Upper lobe of left lung (tissue), 6 donors: ENCODE results near the gene PDK1. TPM values are rescaled to one million over a fixed set of nuclear protein-coding genes. Genes with fewer than 3 reads are reported as not detected.
"Not testable (repeated sequence)": the region's sequence is repeated elsewhere in the genome, so short reads cannot be mapped to it uniquely, and the experiment has no call there.

ENCODE experiments used
- ATAC-seq, 2 donors: fragments of 200-7000 bp; cut with Tn5 transposase; one replicate each; pipeline ENCODE4 v1.9.1; 2022; ENCODE audit warnings: mild to moderate bottlenecking in 2 of 2, moderate library complexity in 2 of 2; ENCODE audit not compliant: low FRiP score in 2 of 2
- DNase-seq, 2 donors: peaks; one replicate each; pipeline ENCODE4 v3.0.0-alpha.2; 2019 to 2020
- H3K27ac ChIP-seq, 4 donors: fragments of 200-600 bp; sonication (generic); one replicate each; pipeline ENCODE4 v1.5.1; 2016 to 2019
- H3K27me3 ChIP-seq, 4 donors: fragments of 200-600 bp; sonication (generic); one replicate each; pipeline ENCODE4 v1.5.1; 2017 to 2019
- H3K36me3 ChIP-seq, 4 donors: fragments of 200-600 bp; sonication (generic); one replicate each; pipeline ENCODE4 v1.5.1; 2016 to 2019
- H3K4me1 ChIP-seq, 4 donors: fragments of 200-600 bp; sonication (generic); one replicate each; pipeline ENCODE4 v1.5.1; 2018 to 2019
- H3K4me3 ChIP-seq, 4 donors: fragments of 200-600 bp; sonication (generic); one replicate each; pipeline ENCODE4 v1.5.1; 2017 to 2019; ENCODE audit warnings: mild to moderate bottlenecking in 2 of 4, moderate library complexity in 1 of 4
- H3K9me3 ChIP-seq, 4 donors: fragments of 200-600 bp; sonication (generic); one replicate each; pipeline ENCODE4 v1.5.1; 2018 to 2019
- EP300 ChIP-seq, 4 donors: sonication (generic); formaldehyde crosslinking; IDR thresholded peaks; one replicate each; pipeline ENCODE4 v1.5.1; 2017; ENCODE audit warnings: antibody characterized with exemption in 4 of 4, control low read depth in 2 of 4
- POLR2A ChIP-seq, 4 donors: fragments of 450-650 bp; IDR thresholded peaks; one replicate each; pipeline ENCODE4 v1.5.1; 2016 to 2017; ENCODE audit warnings: antibody characterized with exemption in 4 of 4, mild to moderate bottlenecking in 2 of 4
- POLR2AphosphoS5 ChIP-seq, 2 donors: sonication (generic); formaldehyde crosslinking; IDR thresholded peaks; one replicate each; pipeline ENCODE4 v1.5.1; 2017; ENCODE audit warnings: antibody characterized with exemption in 2 of 2
- WGBS, 2 donors: methylation state at CpG; one replicate each; pipeline ENCODE4 v1.1.5; 2017 to 2018; 5-methylcytosine and 5-hydroxymethylcytosine counted together
- total RNA-seq, 6 donors: library from RNA; depleted of rRNA in 4 of 6; stranded (reverse); fragments of >200 nt in 4 of 6; gene quantifications; one replicate each; pipeline versions ENCODE4 v1.1.0 to v1.2.1, GENCODE V29; 2016 to 2021
- TF ChIP-seq, protein P1 (sequence below), 6 experiments: fragments of 450-650 bp in 4 of 6; fragments of 200-600 bp in 2 of 6; sonication (generic) in 2 of 6; IDR thresholded peaks; one replicate each; pipeline ENCODE4 v1.5.1; 2016 to 2019; ENCODE audit warnings: antibody characterized with exemption in 6 of 6
- donor health status: DM: no; HTN: no; CAD: no; lungs with moderate emphysema.
- donor health status: DM: no; HTN: yes; CAD: no; lungs with severe emphysema.

The PDK1 gene
- total RNA-seq, 6 donors from 2014 or later = 5.6 to 40.9 (median 13.8) TPM

DNA sequence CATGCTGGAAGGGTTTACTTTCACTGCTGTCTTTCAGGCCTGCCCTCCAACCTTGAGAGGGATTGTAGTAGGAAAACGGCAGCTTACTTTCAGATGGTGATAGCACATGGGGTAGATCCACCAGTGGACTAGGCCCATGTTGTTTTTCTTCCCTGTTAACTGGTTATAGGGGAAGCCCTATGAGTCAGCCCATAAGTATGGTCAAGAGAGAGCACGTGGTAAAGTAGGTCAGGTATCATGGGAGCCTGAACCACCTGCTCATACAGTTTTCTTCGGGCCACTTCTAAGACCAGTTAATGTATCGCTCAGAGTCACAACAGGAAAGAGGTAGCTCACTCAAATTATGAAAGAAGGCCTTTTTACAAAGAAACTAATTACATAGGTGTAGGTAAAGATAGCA, 33.0 kb downstream of the PDK1 start:
- TF ChIP-seq EP300 (IDR thresholded peaks at IDR 0.05) (no peak), POLR2A (IDR thresholded peaks at IDR 0.05) (no peak), POLR2AphosphoS5 (IDR thresholded peaks at IDR 0.05) (no peak)
- TF ChIP-seq, protein P1, sequence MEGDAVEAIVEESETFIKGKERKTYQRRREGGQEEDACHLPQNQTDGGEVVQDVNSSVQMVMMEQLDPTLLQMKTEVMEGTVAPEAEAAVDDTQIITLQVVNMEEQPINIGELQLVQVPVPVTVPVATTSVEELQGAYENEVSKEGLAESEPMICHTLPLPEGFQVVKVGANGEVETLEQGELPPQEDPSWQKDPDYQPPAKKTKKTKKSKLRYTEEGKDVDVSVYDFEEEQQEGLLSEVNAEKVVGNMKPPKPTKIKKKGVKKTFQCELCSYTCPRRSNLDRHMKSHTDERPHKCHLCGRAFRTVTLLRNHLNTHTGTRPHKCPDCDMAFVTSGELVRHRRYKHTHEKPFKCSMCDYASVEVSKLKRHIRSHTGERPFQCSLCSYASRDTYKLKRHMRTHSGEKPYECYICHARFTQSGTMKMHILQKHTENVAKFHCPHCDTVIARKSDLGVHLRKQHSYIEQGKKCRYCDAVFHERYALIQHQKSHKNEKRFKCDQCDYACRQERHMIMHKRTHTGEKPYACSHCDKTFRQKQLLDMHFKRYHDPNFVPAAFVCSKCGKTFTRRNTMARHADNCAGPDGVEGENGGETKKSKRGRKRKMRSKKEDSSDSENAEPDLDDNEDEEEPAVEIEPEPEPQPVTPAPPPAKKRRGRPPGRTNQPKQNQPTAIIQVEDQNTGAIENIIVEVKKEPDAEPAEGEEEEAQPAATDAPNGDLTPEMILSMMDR (IDR thresholded peaks at IDR 0.05) = no peak
- H3K4me1 ChIP-seq = no peaks in the 10 kb centered on the region
- no peaks in the 10 kb centered on the region for H3K9me3 ChIP-seq
- ATAC-seq (no peak), DNase-seq (peak in 1 of 2 donors; percentile 23)
- H3K36me3 ChIP-seq = peaks cover 0 to 22% (median 0%) of the 10 kb centered on the region in 4 donors
- H3K4me3 ChIP-seq = no peak overlapping the region
- 81 to 87% methylated on average over 4 of the region's 4 CpGs for WGBS, 2 donors
- no peaks in the 10 kb centered on the region for H3K27me3 ChIP-seq
- no peak overlapping the region for H3K27ac ChIP-seq

DNA sequence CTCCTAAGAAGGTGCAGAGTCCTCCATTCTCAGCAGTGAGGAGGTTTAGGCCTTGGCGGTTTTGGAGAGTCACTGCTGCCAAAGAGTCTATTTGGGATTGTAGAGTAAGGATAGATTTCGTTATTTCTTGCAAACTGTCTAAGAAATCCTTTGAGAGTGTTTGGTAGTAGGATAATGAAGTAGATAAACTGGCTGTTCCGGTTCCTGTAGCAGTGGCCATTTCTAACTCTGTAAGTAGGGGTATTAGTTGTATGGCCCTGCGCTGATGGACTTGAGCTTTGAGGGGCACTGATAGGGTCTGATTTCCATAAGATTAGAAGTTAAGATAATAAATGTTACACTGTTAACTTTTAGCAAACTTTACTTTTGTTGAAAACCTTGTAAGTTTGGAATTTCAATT, 35.5 kb downstream of the PDK1 start:
- ATAC-seq, H3K27me3 ChIP-seq, H3K9me3 ChIP-seq, H3K4me1 ChIP-seq, DNase-seq, H3K4me3 ChIP-seq, H3K27ac ChIP-seq: not testable (repeated sequence)
- peaks cover 0 to 33% (median 0%) of the 10 kb centered on the region in 4 donors for H3K36me3 ChIP-seq
- 81 to 87% methylated on average over 4 of the region's 4 CpGs for WGBS, 2 donors

DNA sequence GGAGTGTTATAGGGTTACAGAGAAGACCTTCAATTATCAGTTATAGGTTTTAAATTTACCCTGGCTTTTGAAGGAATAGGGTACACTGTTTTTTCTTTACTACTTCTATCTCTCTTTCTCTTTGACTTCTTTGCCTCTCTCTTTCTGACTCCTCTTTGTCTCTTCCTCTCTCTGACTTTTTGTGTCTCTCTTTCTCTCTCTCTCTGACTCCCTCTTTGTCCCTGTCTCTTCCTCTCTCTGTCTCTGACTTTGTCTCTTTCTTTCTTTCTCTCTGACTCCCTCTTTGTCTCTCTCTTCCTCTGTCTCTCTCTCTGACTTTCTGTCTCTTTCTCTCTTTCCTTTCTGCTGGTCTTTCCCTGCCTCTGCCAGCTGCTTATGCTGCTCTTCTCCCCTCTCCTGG, 36.3 kb downstream of the PDK1 start:
- DNase-seq, H3K27ac ChIP-seq, ATAC-seq, H3K27me3 ChIP-seq, H3K9me3 ChIP-seq, H3K4me3 ChIP-seq, H3K4me1 ChIP-seq: not testable (repeated sequence)
- peaks cover 0 to 34% (median 1%) of the 10 kb centered on the region in 4 donors for H3K36me3 ChIP-seq

DNA sequence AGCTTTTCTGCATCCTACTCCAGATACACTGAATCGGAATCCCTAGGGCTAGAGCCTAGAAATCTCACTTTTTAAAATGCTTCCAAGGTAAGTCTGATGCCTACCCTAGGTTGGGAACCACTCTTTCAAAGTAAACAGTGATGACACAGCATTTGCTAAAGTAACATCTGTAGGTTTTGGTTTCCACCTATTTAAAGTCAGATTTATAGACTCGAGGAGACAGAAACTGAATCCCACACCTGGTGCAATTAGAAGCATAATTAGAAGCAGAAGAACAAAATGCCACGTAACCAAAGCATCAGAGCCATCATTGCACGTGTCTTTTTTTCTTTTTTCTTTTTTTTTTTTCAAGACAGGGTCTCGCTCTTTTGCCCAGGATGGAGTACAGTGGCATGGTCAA, 40.9 kb downstream of the PDK1 start:
- WGBS, 2 donors = 74 to 79% methylated on average over 5 of the region's 5 CpGs

DNA sequence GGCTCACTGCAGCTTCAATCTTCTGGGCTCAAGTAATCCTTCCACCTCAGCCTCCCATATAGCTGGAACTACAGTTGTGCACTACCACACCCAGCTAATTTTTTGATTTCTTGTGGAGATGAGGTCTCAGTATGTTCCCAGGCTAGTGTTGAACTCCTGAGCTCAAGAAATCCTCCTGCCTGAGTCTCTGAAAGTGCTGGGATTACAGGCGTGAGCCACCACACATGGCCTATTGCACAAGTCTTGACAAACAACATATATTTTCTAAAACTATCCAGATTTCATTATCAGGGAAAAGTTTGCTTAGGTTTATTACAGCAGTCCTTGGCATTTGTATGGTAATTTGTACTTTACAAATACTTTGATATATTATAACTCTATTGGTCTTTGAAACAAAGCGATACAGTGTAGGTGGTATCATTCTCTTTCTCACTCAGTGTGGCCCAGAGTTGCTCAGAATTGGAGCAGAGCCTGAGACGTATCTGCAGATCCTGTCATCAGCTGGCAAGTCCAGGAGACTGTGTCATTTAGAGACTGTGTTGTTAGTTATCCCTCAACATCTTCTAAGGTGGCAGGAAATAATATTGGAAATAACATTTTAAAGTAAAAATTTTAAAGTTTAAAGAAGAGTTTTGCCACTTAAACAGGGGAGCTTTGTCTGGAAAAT, 41.4 kb downstream of the PDK1 start:
- 91 to 97% methylated on average over 3 of the region's 3 CpGs for WGBS, 2 donors
- no peaks in the 10 kb centered on the region for H3K27me3 ChIP-seq
- no peaks in the 10 kb centered on the region for H3K4me1 ChIP-seq
- no peak overlapping the region for H3K4me3 ChIP-seq
- H3K36me3 ChIP-seq = peaks cover 0 to 24% (median 1%) of the 10 kb centered on the region in 4 donors
- TF ChIP-seq POLR2A (IDR thresholded peaks at IDR 0.05) (no peak), EP300 (IDR thresholded peaks at IDR 0.05) (no peak)
- ATAC-seq (no peak), DNase-seq (no peak)
- no peaks in the 10 kb centered on the region for H3K9me3 ChIP-seq
- H3K27ac ChIP-seq = no peak overlapping the region

More for the DNA sequence above, 40.9 kb downstream of the PDK1 start:
- no peak for DNase-seq
- peaks cover 0 to 24% (median 1%) of the 10 kb centered on the region in 4 donors for H3K36me3 ChIP-seq
- no peaks in the 10 kb centered on the region for H3K9me3 ChIP-seq
- no peak overlapping the region for H3K4me3 ChIP-seq
- H3K27ac ChIP-seq = no peak overlapping the region
- TF ChIP-seq POLR2AphosphoS5 (IDR thresholded peaks at IDR 0.05) (no peak), POLR2A (IDR thresholded peaks at IDR 0.05) (no peak), EP300 (IDR thresholded peaks at IDR 0.05) (no peak)
- ATAC-seq = no peak
- no peaks in the 10 kb centered on the region for H3K4me1 ChIP-seq
- no peaks in the 10 kb centered on the region for H3K27me3 ChIP-seq

DNA sequence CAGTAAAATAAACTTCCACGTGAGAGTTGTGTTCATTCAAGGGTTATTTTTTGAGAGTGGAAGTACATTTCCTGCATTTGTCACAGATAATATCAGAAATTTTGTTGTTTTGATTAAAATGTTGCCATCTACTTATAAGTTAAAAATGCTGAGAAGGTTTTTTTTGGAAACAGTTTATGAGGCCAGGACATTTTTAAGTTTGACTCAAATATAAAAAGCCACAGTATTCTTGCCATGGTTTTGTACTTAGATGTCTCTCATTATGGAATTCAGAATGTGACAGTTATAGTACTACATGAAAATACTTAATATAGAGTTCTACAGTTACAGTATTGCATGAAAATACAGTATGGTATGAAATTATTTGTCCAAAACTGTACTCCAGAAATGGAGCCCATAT, 44.1 kb downstream of the PDK1 start:
- ATAC-seq (no peak), DNase-seq (no peak)
- no peaks in the 10 kb centered on the region for H3K9me3 ChIP-seq
- no peak overlapping the region for H3K4me3 ChIP-seq
- H3K36me3 ChIP-seq = peaks cover 0 to 24% (median 1%) of the 10 kb centered on the region in 4 donors
- 44 to 59% methylated on average over 1 of the region's 1 CpG for WGBS, 2 donors
- TF ChIP-seq POLR2A (IDR thresholded peaks at IDR 0.05) (no peak), POLR2AphosphoS5 (IDR thresholded peaks at IDR 0.05) (no peak), EP300 (IDR thresholded peaks at IDR 0.05) (no peak)
- TF ChIP-seq, protein P1 (IDR thresholded peaks at IDR 0.05) = no peak
- no peak overlapping the region for H3K27ac ChIP-seq
- no peaks in the 10 kb centered on the region for H3K4me1 ChIP-seq
- no peaks in the 10 kb centered on the region for H3K27me3 ChIP-seq

DNA sequence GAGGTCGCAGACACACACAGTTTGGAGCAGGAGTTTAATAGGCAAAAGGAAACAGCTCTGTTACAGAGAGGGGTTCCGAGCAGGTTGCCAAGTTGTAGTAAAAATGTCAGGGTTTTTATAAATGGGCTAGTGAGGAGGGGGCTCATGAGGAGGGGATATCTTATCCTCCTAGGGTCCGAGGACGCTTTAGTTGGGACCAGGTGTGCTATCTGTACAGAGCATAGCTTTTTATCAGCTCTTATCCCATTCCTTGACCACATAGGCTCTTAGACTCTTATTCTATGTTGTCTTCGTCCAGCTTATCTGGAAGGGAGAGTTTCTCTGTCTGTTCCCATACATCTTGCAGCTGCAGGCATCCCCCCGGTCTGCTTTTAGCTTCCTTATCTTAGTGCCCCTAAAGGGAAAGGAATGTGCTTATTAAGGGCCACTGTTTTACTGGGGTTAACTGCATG, 44.7 kb downstream of the PDK1 start:
- DNase-seq (no peak), ATAC-seq (no peak)
- no peak overlapping the region for H3K27ac ChIP-seq
- no peak for TF ChIP-seq EP300 (IDR thresholded peaks at IDR 0.05)
- no peaks in the 10 kb centered on the region for H3K27me3 ChIP-seq
- H3K9me3 ChIP-seq = no peaks in the 10 kb centered on the region
- H3K4me3 ChIP-seq = no peak overlapping the region
- H3K4me1 ChIP-seq = no peaks in the 10 kb centered on the region
- 87 to 90% methylated on average over 6 of the region's 6 CpGs for WGBS, 2 donors
- H3K36me3 ChIP-seq = peaks cover 0 to 18% (median 1%) of the 10 kb centered on the region in 4 donors
